ENCODE measurements around the gene MAPK10.

- no peak for TF ChIP-seq CTCF (IDR thresholded peaks at IDR 0.05)
- TF ChIP-seq POLR2A (IDR thresholded peaks at IDR 0.05): no peak
Measured at GRCh38 chr4:86306816-86307215, 53.0 kb downstream of the MAPK10 start.
